Measurements from ENCODE around the gene MYH16. TPM values are rescaled to one million over a fixed set of nuclear protein-coding genes. Genes with fewer than 3 reads are reported as not detected.

MYH16 gene
- total and polyA plus RNA-seq, 2 donors (not counting 1 experiment from before 2014, with no cell fraction given) = not detected

GRCh38 chr7:99359465-99360154, 87.0 kb downstream of the MYH16 start:
- no peaks in the 10 kb centered on the region for H3K9me3 ChIP-seq (ENCODE audit: control extremely low read depth in 1 of 3, control insufficient read depth in 2 of 3, insufficient read depth in 1 of 3, low read length in 2 of 3)
- no peak overlapping the region for H3K27ac Mint-ChIP-seq
- 97% methylated on average over 19 of the region's 22 CpGs for WGBS (ENCODE audit: insufficient coverage)

More at GRCh38 chr7:99359465-99360154, 87.0 kb downstream of the MYH16 start:
- Histone ChIP-seq H2AFZ (ENCODE audit: insufficient read depth, low read depth, low read length, poor library complexity, severe bottlenecking) (no peak overlapping the region), H3K79me2 (ENCODE audit: control insufficient read depth, insufficient read depth, low read length) (no peaks in the 10 kb centered on the region), H3K4me3 (ENCODE audit: control extremely low read depth in 1 of 5, extremely low read depth in 1 of 5, insufficient read depth in 1 of 5, low read depth in 2 of 5, low read length in 4 of 5) (no peak overlapping the region), H3K4me2 (replicated peaks; ENCODE audit: low read depth, low read length, poor library complexity, severe bottlenecking) (no peak overlapping the region), H3K27me3 (replicated peaks in 1 of 4; ENCODE audit: control extremely low read depth in 1 of 4, control insufficient read depth in 3 of 4, insufficient read depth in 4 of 4, low read length in 3 of 4) (no peaks in the 10 kb centered on the region), H3K4me1 (ENCODE audit: control insufficient read depth in 2 of 2, insufficient read depth in 2 of 2, low read length in 2 of 2) (no peaks in the 10 kb centered on the region), H3K9ac (ENCODE audit: low read length) (no peak overlapping the region), H3K27ac (ENCODE audit: low read length in 2 of 2) (no peak overlapping the region), H3K36me3 (replicated peaks in 1 of 2; ENCODE audit: control extremely low read depth in 1 of 2, control insufficient read depth in 1 of 2, extremely low read depth in 1 of 2, insufficient read depth in 2 of 2, low read length in 1 of 2) (peaks cover 0 to 68% of the 10 kb centered on the region in 2 experiments), H4K20me1 (ENCODE audit: control insufficient read depth, insufficient read depth, low read length, poor library complexity, severe bottlenecking) (no peaks in the 10 kb centered on the region)
- intact Hi-C loops (cut with micrococcal nuclease) = no loop called here
- Mint-ChIP-seq H3K4me3 (no peak overlapping the region), H3K9me3 (ENCODE audit: insufficient read depth) (no peaks in the 10 kb centered on the region), H3K27me3 (no peaks in the 10 kb centered on the region), H3K4me1 (no peaks in the 10 kb centered on the region)
- TF ChIP-seq EZH2 (IDR thresholded peaks at IDR 0.05; ENCODE audit: borderline replicate concordance, insufficient read depth, low read depth, low read length, poor library complexity, severe bottlenecking) = no peak
- ChIA-PET POLR2A (interaction anchor here (0.5 kb wide), 1 partner anchor 146 kb away, joined by 5 read pairs; no protein-coding TSS in a partner anchor), CTCF (interaction anchor here (0.7 to 1.2 kb wide), 3 partner anchors 10 to 54 kb away, joined by 3 to 4 read pairs (median 3); partner anchors contain the start of gene BUD31)
- DNase-seq (no peak), ATAC-seq (ENCODE audit: low read depth) (no peak)

Other genes starting within 250 kb of the MYH16 start
- 27.1 and 28.6 TPM in 2 replicates for gene SMURF1, start 128.7 kb upstream of the MYH16 start, total RNA-seq
- 7.5 and 11.6 TPM in 2 replicates for gene SMURF1, start 128.7 kb upstream of the MYH16 start, polyA plus RNA-seq
- gene KPNA7, start 64.7 kb upstream of the MYH16 start, total RNA-seq = not detected in 2 replicates
- gene KPNA7, start 64.7 kb upstream of the MYH16 start, polyA plus RNA-seq = not detected in 2 replicates
- 41.7 and 47.8 TPM in 2 replicates for gene ARPC1A, start 53.1 kb downstream of the MYH16 start, total RNA-seq
- gene ARPC1A, start 53.1 kb downstream of the MYH16 start, polyA plus RNA-seq = 35.0 and 45.5 TPM in 2 replicates
- gene ARPC1B, start 101.9 kb downstream of the MYH16 start, total RNA-seq = 142 and 164 TPM in 2 replicates
- 520 and 563 TPM in 2 replicates for gene ARPC1B, start 101.9 kb downstream of the MYH16 start, polyA plus RNA-seq
- gene PDAP1, start 135.8 kb downstream of the MYH16 start, total RNA-seq = 60.4 and 61.7 TPM in 2 replicates
- gene PDAP1, start 135.8 kb downstream of the MYH16 start, polyA plus RNA-seq = 19.2 and 51.5 TPM in 2 replicates
- 53.9 and 57.8 TPM in 2 replicates for gene BUD31, start 136.1 kb downstream of the MYH16 start, total RNA-seq
- gene BUD31, start 136.1 kb downstream of the MYH16 start, polyA plus RNA-seq = 69.4 and 118 TPM in 2 replicates
- gene PTCD1, start 166.0 kb downstream of the MYH16 start, total RNA-seq = 10.2 and 14.8 TPM in 2 replicates
- gene PTCD1, start 166.0 kb downstream of the MYH16 start, polyA plus RNA-seq = 8.5 and 9.7 TPM in 2 replicates
- 60.0 and 63.2 TPM in 2 replicates for gene CPSF4, start 166.1 kb downstream of the MYH16 start, total RNA-seq
- gene CPSF4, start 166.1 kb downstream of the MYH16 start, polyA plus RNA-seq = 52.9 and 68.9 TPM in 2 replicates
- 108 and 135 TPM in 2 replicates for gene ATP5MF, start 193.3 kb downstream of the MYH16 start, total RNA-seq
- gene ATP5MF, start 193.3 kb downstream of the MYH16 start, polyA plus RNA-seq = 835 and 963 TPM in 2 replicates
- 36.7 and 37.3 TPM in 2 replicates for gene ZNF789, start 200.1 kb downstream of the MYH16 start, total RNA-seq
- 16.4 and 19.8 TPM in 2 replicates for gene ZNF789, start 200.1 kb downstream of the MYH16 start, polyA plus RNA-seq
- gene ZNF394, start 227.4 kb downstream of the MYH16 start, total RNA-seq = 80.7 and 86.2 TPM in 2 replicates
- 50.5 and 96.5 TPM in 2 replicates for gene ZNF394, start 227.4 kb downstream of the MYH16 start, polyA plus RNA-seq
- 10.9 and 11.7 TPM in 2 replicates for gene ZKSCAN5, start 231.8 kb downstream of the MYH16 start, total RNA-seq
- gene ZKSCAN5, start 231.8 kb downstream of the MYH16 start, polyA plus RNA-seq = 3.1 and 3.3 TPM in 2 replicates

All from B cell (primary cell).